Glutamatergic neuron (in vitro differentiated cells): ENCODE measurements around the gene KDM2B. TPM values are rescaled to one million over a fixed set of nuclear protein-coding genes. Genes with fewer than 3 reads are reported as not detected.

Source experiments
- DNase-seq: peaks from one replicate; pipeline ENCODE4 v3.0.0; 2022
- H3K27ac Mint-ChIP-seq: one replicate; pipeline ENCODE4 v1.8.0; 2020; ENCODE audit warnings: mild to moderate bottlenecking, mixed read lengths, inconsistent platforms; ENCODE audit not compliant: unreplicated experiment
- H3K27me3 Mint-ChIP-seq: one replicate; pipeline ENCODE4 v1.8.0; 2020; ENCODE audit warnings: mild to moderate bottlenecking, moderate library complexity, mixed read lengths, inconsistent platforms; ENCODE audit not compliant: unreplicated experiment
- H3K36me3 Mint-ChIP-seq: one replicate; pipeline ENCODE4 v1.8.0; 2020; ENCODE audit warnings: mild to moderate bottlenecking, mixed read lengths, inconsistent platforms; ENCODE audit not compliant: unreplicated experiment
- H3K4me1 Mint-ChIP-seq: one replicate; pipeline ENCODE4 v1.8.0; 2020; ENCODE audit warnings: mild to moderate bottlenecking, low read depth, mixed read lengths, inconsistent platforms; ENCODE audit not compliant: unreplicated experiment
- H3K4me3 Mint-ChIP-seq: one replicate; pipeline ENCODE4 v1.8.0; 2020; ENCODE audit warnings: mild to moderate bottlenecking, mixed read lengths, inconsistent platforms; ENCODE audit not compliant: unreplicated experiment
- H3K9me3 Mint-ChIP-seq: one replicate; pipeline ENCODE4 v1.8.0; 2020; ENCODE audit warnings: mild to moderate bottlenecking, moderate library complexity, mixed read lengths, inconsistent platforms; ENCODE audit not compliant: unreplicated experiment
- total RNA-seq: library from RNA; stranded (reverse); fragmentation: NEBNext Ultra II Directional; extraction: Animal tissue kit (Norgen Biotek cat#: 25700); gene quantifications from one replicate; pipeline ENCODE4 v1.2.1, GENCODE V29; 2021; ENCODE audit not compliant: unreplicated experiment
- TF ChIP-seq, protein P1 (sequence below): fragments of 200-600 bp; sonication (generic); IDR thresholded peaks from one replicate; pipeline ENCODE4 v1.5.0; 2021; ENCODE audit not compliant: partially characterized antibody, unreplicated experiment

The KDM2B gene
- total RNA-seq, 1 donor from 2014 or later, result 64.3 TPM

DNA sequence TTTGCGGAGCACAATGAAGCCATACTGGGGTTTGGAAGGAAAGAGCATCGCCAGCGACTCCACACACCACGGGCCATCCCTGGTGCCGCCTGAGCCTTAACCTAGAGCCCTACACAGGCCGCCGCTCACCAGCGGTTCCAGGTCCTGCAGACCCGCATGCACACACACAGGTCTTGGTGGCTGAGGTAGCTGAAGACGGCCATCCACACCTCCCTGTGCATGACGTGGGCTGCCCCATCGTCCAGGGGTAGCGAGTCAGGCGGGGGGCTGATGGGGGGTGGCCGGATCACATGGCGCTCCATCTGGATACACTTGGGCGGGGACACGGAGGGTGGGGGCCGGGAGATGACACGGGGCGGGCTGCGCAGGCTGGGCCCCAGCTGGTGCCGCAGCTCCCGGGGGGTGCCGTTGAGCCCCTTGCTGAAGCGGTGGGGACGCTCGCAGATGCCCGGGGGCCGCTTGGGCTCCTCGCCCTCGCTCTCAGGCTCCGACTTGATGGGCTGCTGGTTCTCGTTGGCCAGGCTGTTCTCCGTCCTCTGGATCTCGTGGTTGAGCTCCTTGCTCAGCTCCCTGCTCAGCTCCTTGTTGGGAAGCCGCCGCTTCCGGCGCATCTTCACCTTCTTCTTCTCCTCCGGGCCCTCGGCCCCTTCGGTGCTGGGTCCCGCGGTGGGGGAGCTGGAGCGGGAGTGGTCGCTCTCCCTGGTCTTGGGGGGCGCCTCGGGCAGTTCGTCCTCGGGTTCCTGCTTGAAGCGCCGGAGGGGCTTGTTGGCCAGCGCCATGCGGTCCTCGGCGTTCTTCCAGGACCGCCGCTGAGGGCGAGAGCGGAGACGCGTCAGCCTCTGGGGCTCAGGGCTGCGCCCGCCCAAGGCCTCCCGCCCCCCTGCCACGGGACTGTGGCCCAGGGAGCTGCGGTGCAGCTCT is 138.5 kb downstream of the KDM2B start:
- DNase-seq, result no peak
- H3K4me1 Mint-ChIP-seq, result peaks cover 2% of the 10 kb centered on the region
- TF ChIP-seq, protein P1, sequence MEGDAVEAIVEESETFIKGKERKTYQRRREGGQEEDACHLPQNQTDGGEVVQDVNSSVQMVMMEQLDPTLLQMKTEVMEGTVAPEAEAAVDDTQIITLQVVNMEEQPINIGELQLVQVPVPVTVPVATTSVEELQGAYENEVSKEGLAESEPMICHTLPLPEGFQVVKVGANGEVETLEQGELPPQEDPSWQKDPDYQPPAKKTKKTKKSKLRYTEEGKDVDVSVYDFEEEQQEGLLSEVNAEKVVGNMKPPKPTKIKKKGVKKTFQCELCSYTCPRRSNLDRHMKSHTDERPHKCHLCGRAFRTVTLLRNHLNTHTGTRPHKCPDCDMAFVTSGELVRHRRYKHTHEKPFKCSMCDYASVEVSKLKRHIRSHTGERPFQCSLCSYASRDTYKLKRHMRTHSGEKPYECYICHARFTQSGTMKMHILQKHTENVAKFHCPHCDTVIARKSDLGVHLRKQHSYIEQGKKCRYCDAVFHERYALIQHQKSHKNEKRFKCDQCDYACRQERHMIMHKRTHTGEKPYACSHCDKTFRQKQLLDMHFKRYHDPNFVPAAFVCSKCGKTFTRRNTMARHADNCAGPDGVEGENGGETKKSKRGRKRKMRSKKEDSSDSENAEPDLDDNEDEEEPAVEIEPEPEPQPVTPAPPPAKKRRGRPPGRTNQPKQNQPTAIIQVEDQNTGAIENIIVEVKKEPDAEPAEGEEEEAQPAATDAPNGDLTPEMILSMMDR, result no peak
- no peak overlapping the region for H3K4me3 Mint-ChIP-seq
- peaks cover 6% of the 10 kb centered on the region for H3K27me3 Mint-ChIP-seq
- peaks cover 3% of the 10 kb centered on the region for H3K9me3 Mint-ChIP-seq
- no peak overlapping the region for H3K27ac Mint-ChIP-seq
- H3K36me3 Mint-ChIP-seq, result peaks cover 6% of the 10 kb centered on the region

DNA sequence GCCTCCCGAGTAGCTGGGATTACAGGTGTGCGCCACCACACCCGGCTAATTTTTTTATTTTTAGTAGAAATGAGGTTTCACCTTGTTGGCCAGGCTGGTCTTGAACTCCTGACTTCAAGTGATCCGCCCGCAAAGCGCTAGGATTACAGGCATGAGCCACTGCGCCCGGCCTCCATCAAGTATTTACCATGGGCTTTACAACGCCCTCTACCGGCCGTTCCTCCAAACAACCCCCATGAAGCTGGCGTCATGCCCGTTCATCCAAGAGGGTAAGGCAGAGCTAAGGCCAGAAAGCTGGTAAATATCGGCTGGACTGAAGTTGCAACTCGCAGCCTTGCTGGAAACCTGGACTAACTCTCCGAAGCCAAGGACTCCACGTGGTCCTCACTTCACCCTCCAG is 139.3 kb downstream of the KDM2B start:
- Mint-ChIP-seq H3K9me3 (peaks cover 3% of the 10 kb centered on the region), H3K36me3 (peaks cover 11% of the 10 kb centered on the region), H3K4me1 (peaks cover 2% of the 10 kb centered on the region), H3K27ac (no peak overlapping the region), H3K27me3 (peaks cover 6% of the 10 kb centered on the region), H3K4me3 (no peak overlapping the region)
- DNase-seq, result no peak
- TF ChIP-seq, protein P1, result no peak

DNA sequence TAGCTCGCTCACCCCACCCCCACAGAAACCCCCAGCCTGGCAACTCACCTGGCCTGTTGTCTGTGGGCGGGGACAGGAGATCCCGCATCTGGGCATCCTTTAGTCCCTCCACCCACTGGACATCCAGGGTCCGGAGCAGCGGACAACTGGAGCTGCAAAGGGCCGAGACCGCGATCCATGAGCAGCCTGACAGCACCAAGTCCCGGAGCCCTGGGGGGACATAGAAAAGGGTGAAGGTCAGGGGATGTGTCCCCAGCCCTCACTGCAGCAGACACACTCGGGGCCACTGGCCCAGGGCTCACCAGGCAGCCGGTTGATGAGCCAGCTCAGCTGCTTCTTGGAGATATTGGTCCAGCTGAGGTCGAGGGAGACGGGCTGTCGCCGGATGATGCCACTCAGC is 140.1 kb downstream of the KDM2B start:
- H3K27ac Mint-ChIP-seq, result no peak overlapping the region
- peaks cover 5% of the 10 kb centered on the region for H3K9me3 Mint-ChIP-seq
- TF ChIP-seq, protein P1, result no peak
- DNase-seq, result no peak
- peaks cover 8% of the 10 kb centered on the region for H3K27me3 Mint-ChIP-seq
- no peak overlapping the region for H3K4me3 Mint-ChIP-seq
- H3K36me3 Mint-ChIP-seq, result peaks cover 19% of the 10 kb centered on the region
- peaks cover 2% of the 10 kb centered on the region for H3K4me1 Mint-ChIP-seq

DNA sequence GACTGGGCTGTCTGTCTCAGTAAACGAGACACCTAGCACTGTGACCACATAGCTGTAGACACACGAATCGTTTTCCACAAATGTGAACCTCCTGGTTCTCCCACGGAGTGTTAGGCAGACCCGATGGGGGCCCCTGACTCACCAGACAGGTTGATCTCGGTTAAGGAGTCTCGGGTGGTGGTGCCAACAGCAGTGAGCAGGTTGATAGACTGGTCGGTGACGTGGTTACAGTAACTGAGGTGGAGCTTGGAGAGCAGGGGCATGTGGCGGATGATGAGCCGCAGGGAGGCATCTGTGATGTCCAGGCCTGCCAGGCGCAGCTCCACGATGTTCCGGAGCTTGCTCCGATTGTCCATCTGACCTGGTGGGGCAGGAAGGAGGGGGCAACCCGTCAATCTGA is 141.1 kb downstream of the KDM2B start:
- Mint-ChIP-seq H3K27ac (no peak overlapping the region), H3K27me3 (peaks cover 9% of the 10 kb centered on the region), H3K9me3 (peaks cover 5% of the 10 kb centered on the region), H3K4me1 (peaks cover 2% of the 10 kb centered on the region), H3K4me3 (no peak overlapping the region), H3K36me3 (peaks cover 21% of the 10 kb centered on the region)
- TF ChIP-seq, protein P1, result no peak
- DNase-seq, result no peak

DNA sequence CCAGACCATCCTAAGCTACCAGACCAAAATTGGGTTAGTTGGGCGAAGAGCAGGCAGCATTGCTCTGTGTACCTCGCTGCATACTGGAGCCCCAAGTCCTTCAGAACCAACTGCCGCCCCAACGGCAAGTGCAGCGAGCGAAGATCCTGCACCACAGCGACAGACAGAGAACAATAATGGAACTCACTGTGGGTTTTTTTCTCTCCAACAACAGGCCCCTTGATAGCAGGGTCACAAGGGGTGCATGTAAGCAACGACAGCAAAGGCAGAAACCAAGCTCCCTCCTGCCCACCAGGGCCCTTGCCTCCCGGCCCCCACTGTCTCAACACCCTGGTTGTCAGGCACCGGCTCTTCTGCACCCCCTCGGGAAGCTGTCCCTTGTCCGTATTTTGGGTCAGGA is 141.9 kb downstream of the KDM2B start:
- no peak overlapping the region for H3K27ac Mint-ChIP-seq
- peaks cover 21% of the 10 kb centered on the region for H3K36me3 Mint-ChIP-seq
- peaks cover 5% of the 10 kb centered on the region for H3K9me3 Mint-ChIP-seq
- no peak overlapping the region for H3K4me3 Mint-ChIP-seq
- peaks cover 9% of the 10 kb centered on the region for H3K27me3 Mint-ChIP-seq
- H3K4me1 Mint-ChIP-seq, result peaks cover 2% of the 10 kb centered on the region
- TF ChIP-seq, protein P1, result no peak
- no peak for DNase-seq
